ENCODE measurements around the gene VAMP1. TPM values are rescaled to one million over a fixed set of nuclear protein-coding genes. Genes with fewer than 3 reads are reported as not detected.
"Not testable (repeated sequence)": the region's sequence is repeated elsewhere in the genome, so short reads cannot be mapped to it uniquely, and the experiment has no call there.

The VAMP1 gene
- total RNA-seq, 4 donors from 2014 or later = 2.6 to 23.1 (median 17.7) TPM

- 52 to 61% methylated on average over 3 of the region's 3 CpGs for WGBS, 2 donors (ENCODE audit: low coverage in 1 of 2)
- peak overlapping the region; percentile 48 to 69 (median 60) for H3K27ac ChIP-seq
- no peak for TF ChIP-seq POLR2A (IDR thresholded peaks at IDR 0.05)
- no peak for TF ChIP-seq EP300 (IDR thresholded peaks at IDR 0.05; ENCODE audit: low read depth)
- TF ChIP-seq POLR2AphosphoS5 (IDR thresholded peaks at IDR 0.05) = peak in 1 of 3 donors; percentile 46
- no peak overlapping the region for H3K4me3 ChIP-seq
- intact Hi-C loops (cut with DNase I; ENCODE audit: low total_unique reads) (no loop called here), in situ Hi-C loops (cut with MboI; ENCODE audit: low pct_ligation_motif_present in 1 of 4, low pct_unique_long_range_greater_than_20kb in 1 of 4, low sequenced_read_pairs in 3 of 4) (no loop called here)
- H3K4me1 ChIP-seq = peaks cover 0 to 8% (median under 1%) of the 10 kb centered on the region in 4 donors
- DNase-seq = no peak
- H3K36me3 ChIP-seq = no peaks in the 10 kb centered on the region
- H3K9me3 ChIP-seq = no peaks in the 10 kb centered on the region
- H3K27me3 ChIP-seq = no peaks in the 10 kb centered on the region
Measured at GRCh38 chr12:6476489-6476888, 6.0 kb upstream of the VAMP1 start.

DNA sequence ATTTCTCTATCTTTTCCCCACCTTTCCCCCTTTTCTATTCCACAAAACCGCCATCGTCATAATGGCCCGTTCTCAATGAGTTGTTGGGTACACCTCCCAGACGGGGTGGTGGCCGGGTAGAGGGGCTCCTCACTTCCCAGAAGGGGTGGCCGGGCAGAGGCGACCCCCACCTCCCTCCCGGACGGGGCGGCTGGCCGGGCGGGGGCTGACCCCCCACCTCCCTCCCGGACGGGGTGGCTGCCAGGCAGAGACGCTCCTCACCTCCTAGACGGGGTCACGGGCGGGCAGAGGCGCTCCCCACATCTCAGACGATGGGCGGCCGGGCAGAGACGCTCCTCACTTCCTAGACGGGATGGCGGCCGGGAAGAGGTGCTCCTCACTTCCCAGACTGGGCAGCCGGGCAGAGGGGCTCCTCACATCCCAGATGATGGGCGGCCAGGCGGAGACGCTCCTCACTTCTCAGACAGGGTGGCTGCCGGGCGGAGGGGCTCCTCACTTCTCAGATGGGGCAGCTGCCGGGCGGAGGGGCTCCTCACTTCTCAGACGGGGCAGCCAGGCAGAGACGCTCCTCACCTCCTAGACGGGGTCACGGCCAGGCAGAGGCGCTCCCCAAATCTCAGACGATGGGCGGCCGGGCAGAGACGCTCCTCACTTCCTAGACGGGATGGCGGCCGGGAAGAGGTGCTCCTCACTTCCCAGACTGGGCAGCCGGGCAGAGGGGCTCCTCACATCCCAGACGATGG, 4.9 kb upstream of the VAMP1 start:
- intact Hi-C loops (cut with DNase I; ENCODE audit: low total_unique reads); H3K36me3 ChIP-seq; H3K27ac ChIP-seq; in situ Hi-C loops (cut with MboI; ENCODE audit: low pct_ligation_motif_present in 1 of 4, low pct_unique_long_range_greater_than_20kb in 1 of 4, low sequenced_read_pairs in 3 of 4); H3K4me3 ChIP-seq; H3K9me3 ChIP-seq; H3K27me3 ChIP-seq; DNase-seq: not testable (repeated sequence)
- WGBS, 2 donors (ENCODE audit: low coverage in 1 of 2) = 94 to 100% methylated on average over 1 to 43 of the region's 48 CpGs
- H3K4me1 ChIP-seq = peaks cover 0 to 13% (median 6%) of the 10 kb centered on the region in 4 donors

GRCh38 chr12:6472491-6472890, 2.0 kb upstream of the VAMP1 start:
- Histone ChIP-seq H3K4me3 (no peak overlapping the region), H3K27ac (no peak overlapping the region), H3K9me3 (no peaks in the 10 kb centered on the region), H3K4me1 (peaks cover 8 to 36% (median 31%) of the 10 kb centered on the region in 4 donors), H3K27me3 (no peaks in the 10 kb centered on the region), H3K36me3 (no peaks in the 10 kb centered on the region)
- DNase-seq = no peak
- WGBS, 2 donors (ENCODE audit: low coverage in 1 of 2) = 90 to 91% methylated on average over 8 to 11 of the region's 11 CpGs
- no peak for TF ChIP-seq POLR2A (IDR thresholded peaks at IDR 0.05)
- TF ChIP-seq POLR2AphosphoS5 (IDR thresholded peaks at IDR 0.05) = no peak
- intact Hi-C loops (cut with DNase I; ENCODE audit: low total_unique reads) (no loop called here), in situ Hi-C loops (cut with MboI; ENCODE audit: low pct_ligation_motif_present in 1 of 4, low pct_unique_long_range_greater_than_20kb in 1 of 4, low sequenced_read_pairs in 3 of 4) (loop anchor here in 2 of 4 donors (25.0 kb wide), 1 partner anchor 135 kb away; the partner anchor contains the start of gene TNFRSF1A (in 2 of the 2))

- Histone ChIP-seq H3K27me3 (no peaks in the 10 kb centered on the region), H3K36me3 (no peaks in the 10 kb centered on the region), H3K4me3 (no peak overlapping the region), H3K27ac (peak overlapping the region in 1 of 4 donors; percentile 88), H3K4me1 (peaks cover 8 to 41% (median 33%) of the 10 kb centered on the region in 4 donors), H3K9me3 (no peaks in the 10 kb centered on the region)
- DNase-seq = no peak
- in situ Hi-C loops (cut with MboI; ENCODE audit: low pct_ligation_motif_present in 1 of 4, low pct_unique_long_range_greater_than_20kb in 1 of 4, low sequenced_read_pairs in 3 of 4) (loop anchor here in 2 of 4 donors (25.0 kb wide), 1 partner anchor 135 kb away; the partner anchor contains the start of gene TNFRSF1A (in 2 of the 2)), intact Hi-C loops (cut with DNase I; ENCODE audit: low total_unique reads) (no loop called here)
- WGBS, 2 donors (ENCODE audit: low coverage in 1 of 2) = 81 to 100% methylated on average over 1 of the region's 1 CpG
- no peak for TF ChIP-seq POLR2A (IDR thresholded peaks at IDR 0.05)
- TF ChIP-seq POLR2AphosphoS5 (IDR thresholded peaks at IDR 0.05) = no peak
- TF ChIP-seq, protein P1, sequence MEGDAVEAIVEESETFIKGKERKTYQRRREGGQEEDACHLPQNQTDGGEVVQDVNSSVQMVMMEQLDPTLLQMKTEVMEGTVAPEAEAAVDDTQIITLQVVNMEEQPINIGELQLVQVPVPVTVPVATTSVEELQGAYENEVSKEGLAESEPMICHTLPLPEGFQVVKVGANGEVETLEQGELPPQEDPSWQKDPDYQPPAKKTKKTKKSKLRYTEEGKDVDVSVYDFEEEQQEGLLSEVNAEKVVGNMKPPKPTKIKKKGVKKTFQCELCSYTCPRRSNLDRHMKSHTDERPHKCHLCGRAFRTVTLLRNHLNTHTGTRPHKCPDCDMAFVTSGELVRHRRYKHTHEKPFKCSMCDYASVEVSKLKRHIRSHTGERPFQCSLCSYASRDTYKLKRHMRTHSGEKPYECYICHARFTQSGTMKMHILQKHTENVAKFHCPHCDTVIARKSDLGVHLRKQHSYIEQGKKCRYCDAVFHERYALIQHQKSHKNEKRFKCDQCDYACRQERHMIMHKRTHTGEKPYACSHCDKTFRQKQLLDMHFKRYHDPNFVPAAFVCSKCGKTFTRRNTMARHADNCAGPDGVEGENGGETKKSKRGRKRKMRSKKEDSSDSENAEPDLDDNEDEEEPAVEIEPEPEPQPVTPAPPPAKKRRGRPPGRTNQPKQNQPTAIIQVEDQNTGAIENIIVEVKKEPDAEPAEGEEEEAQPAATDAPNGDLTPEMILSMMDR (IDR thresholded peaks at IDR 0.05) = no peak
- TF ChIP-seq EP300 (IDR thresholded peaks at IDR 0.05; ENCODE audit: low read depth) = no peak
Measured at GRCh38 chr12:6471989-6472360, 1.5 kb upstream of the VAMP1 start.

DNA sequence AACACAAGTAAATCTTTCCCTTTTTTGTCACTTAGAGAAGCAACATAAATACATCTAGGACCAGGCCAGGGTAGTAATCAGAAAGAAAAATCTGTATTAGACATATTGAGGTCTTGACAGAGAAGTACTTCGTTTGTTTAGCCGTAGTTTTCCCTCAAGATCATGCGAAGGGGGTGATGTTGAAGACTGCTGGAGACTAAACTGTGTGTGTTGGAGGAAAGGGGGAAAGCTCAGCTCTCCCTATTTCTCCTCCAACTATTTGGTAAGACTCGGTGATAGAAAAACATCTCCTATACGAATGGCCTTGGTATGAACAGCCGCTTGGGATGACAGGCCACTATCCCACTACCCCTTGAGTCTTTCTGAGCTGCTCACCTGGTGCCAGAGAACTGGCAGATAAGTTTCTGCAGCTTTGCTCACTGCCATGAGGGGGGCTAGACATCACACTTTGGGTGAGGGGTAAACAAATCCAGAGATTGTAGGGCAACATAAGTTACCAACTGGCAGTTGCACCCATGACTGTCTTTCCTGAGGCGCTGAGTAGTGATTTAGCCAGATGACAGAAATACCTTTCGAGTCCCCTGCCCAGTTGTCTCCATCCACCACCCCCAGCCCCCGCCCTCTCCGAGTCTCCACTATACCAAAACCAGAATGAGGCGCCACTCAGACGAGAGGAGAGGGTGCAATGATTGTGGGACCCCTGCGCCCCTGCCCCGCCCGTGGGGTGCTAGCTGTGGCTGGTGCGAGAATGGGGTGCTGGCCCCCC, 685 bp downstream of the VAMP1 start:
- in situ Hi-C loops (cut with MboI; ENCODE audit: low pct_ligation_motif_present in 1 of 4, low pct_unique_long_range_greater_than_20kb in 1 of 4, low sequenced_read_pairs in 3 of 4) = loop anchor here in 2 of 4 donors (5.0 to 25.0 kb wide), 2 partner anchors 47 to 132 kb away; partner anchors contain the start of gene TNFRSF1A (in 2 of the 2)
- no peak for TF ChIP-seq POLR2AphosphoS5 (IDR thresholded peaks at IDR 0.05)
- TF ChIP-seq, protein P1 (IDR thresholded peaks at IDR 0.05) = no peak
- TF ChIP-seq EP300 (IDR thresholded peaks at IDR 0.05; ENCODE audit: low read depth) = no peak
- no peaks in the 10 kb centered on the region for H3K9me3 ChIP-seq
- H3K4me3 ChIP-seq = peak overlapping the region; percentile 49 to 78 (median 64)
- peaks cover 8 to 44% (median 33%) of the 10 kb centered on the region in 4 donors for H3K4me1 ChIP-seq
- H3K36me3 ChIP-seq = peaks cover 0 to 10% (median 1%) of the 10 kb centered on the region in 4 donors
- no peak for DNase-seq
- 25 to 51% methylated on average over 4 to 15 of the region's 16 CpGs for WGBS, 2 donors (ENCODE audit: low coverage in 1 of 2)
- H3K27me3 ChIP-seq = no peaks in the 10 kb centered on the region
- intact Hi-C loops (cut with DNase I; ENCODE audit: low total_unique reads) = loop anchor here (5.0 kb wide), 1 partner anchor 147 kb away; no protein-coding TSS in a partner anchor
- peak overlapping the region; percentile 88 to 96 (median 90) for H3K27ac ChIP-seq

Measured in transverse colon (tissue), 4 donors.